Measurements from ENCODE around the gene DIPK1C. TPM values are rescaled to one million over a fixed set of nuclear protein-coding genes. Genes with fewer than 3 reads are reported as not detected.

The DIPK1C gene
- total RNA-seq, 1 donor from 2014 or later = not detected

GRCh38 chr18:74429096-74429495 lies 28.0 kb downstream of the DIPK1C start:
- no peak for ATAC-seq
- H3K4me1 ChIP-seq = no peaks in the 10 kb centered on the region
- H3K4me3 ChIP-seq = no peak overlapping the region
- H3K9me3 ChIP-seq = peaks cover 5% of the 10 kb centered on the region
- intact Hi-C loops (cut with DNase I) = no loop called here
- DNase-seq = no peak
- H3K27ac ChIP-seq = no peak overlapping the region
- TF ChIP-seq CTCF (IDR thresholded peaks at IDR 0.05) = no peak
- H3K27me3 ChIP-seq (ENCODE audit: low read depth) = no peaks in the 10 kb centered on the region
- no peaks in the 10 kb centered on the region for H3K36me3 ChIP-seq

GRCh38 chr18:74427442-74428112 lies 29.5 kb downstream of the DIPK1C start:
- ATAC-seq (no peak), DNase-seq (no peak)
- Histone ChIP-seq H3K4me3 (no peak overlapping the region), H3K9me3 (peaks cover 5% of the 10 kb centered on the region), H3K36me3 (no peaks in the 10 kb centered on the region), H3K27me3 (ENCODE audit: low read depth) (no peaks in the 10 kb centered on the region), H3K4me1 (no peaks in the 10 kb centered on the region), H3K27ac (no peak overlapping the region)
- intact Hi-C loops (cut with DNase I) = no loop called here
- TF ChIP-seq CTCF (IDR thresholded peaks at IDR 0.05) = no peak

- no peaks in the 10 kb centered on the region for H3K27me3 ChIP-seq (ENCODE audit: low read depth)
- ATAC-seq (no peak), DNase-seq (no peak)
- peaks cover 5% of the 10 kb centered on the region for H3K9me3 ChIP-seq
- no peak for TF ChIP-seq CTCF (IDR thresholded peaks at IDR 0.05)
- H3K36me3 ChIP-seq = no peaks in the 10 kb centered on the region
- H3K4me1 ChIP-seq = no peaks in the 10 kb centered on the region
- intact Hi-C loops (cut with DNase I) = no loop called here
- H3K27ac ChIP-seq = no peak overlapping the region
- H3K4me3 ChIP-seq = no peak overlapping the region
Measured at GRCh38 chr18:74425876-74426275, 31.2 kb downstream of the DIPK1C start.

GRCh38 chr18:74425161-74425560 lies 31.9 kb downstream of the DIPK1C start:
- no peaks in the 10 kb centered on the region for H3K4me1 ChIP-seq
- H3K27me3 ChIP-seq (ENCODE audit: low read depth) = no peaks in the 10 kb centered on the region
- peaks cover 5% of the 10 kb centered on the region for H3K9me3 ChIP-seq
- intact Hi-C loops (cut with DNase I) = no loop called here
- no peak overlapping the region for H3K27ac ChIP-seq
- no peak for ATAC-seq
- DNase-seq = no peak
- H3K36me3 ChIP-seq = no peaks in the 10 kb centered on the region
- no peak overlapping the region for H3K4me3 ChIP-seq
- TF ChIP-seq CTCF (IDR thresholded peaks at IDR 0.05) = no peak

GRCh38 chr18:74422541-74422940 lies 34.6 kb downstream of the DIPK1C start:
- intact Hi-C loops (cut with DNase I) = no loop called here
- H3K36me3 ChIP-seq = no peaks in the 10 kb centered on the region
- no peak overlapping the region for H3K4me3 ChIP-seq
- no peaks in the 10 kb centered on the region for H3K27me3 ChIP-seq (ENCODE audit: low read depth)
- H3K4me1 ChIP-seq = no peaks in the 10 kb centered on the region
- no peak overlapping the region for H3K27ac ChIP-seq
- no peak for DNase-seq
- TF ChIP-seq CTCF (IDR thresholded peaks at IDR 0.05) = no peak
- ATAC-seq = no peak
- peaks cover 5% of the 10 kb centered on the region for H3K9me3 ChIP-seq

Data from lower lobe of right lung (tissue), 2 donors.